ENCODE data around the gene SAMD5.

Gene SAMD5

DNA sequence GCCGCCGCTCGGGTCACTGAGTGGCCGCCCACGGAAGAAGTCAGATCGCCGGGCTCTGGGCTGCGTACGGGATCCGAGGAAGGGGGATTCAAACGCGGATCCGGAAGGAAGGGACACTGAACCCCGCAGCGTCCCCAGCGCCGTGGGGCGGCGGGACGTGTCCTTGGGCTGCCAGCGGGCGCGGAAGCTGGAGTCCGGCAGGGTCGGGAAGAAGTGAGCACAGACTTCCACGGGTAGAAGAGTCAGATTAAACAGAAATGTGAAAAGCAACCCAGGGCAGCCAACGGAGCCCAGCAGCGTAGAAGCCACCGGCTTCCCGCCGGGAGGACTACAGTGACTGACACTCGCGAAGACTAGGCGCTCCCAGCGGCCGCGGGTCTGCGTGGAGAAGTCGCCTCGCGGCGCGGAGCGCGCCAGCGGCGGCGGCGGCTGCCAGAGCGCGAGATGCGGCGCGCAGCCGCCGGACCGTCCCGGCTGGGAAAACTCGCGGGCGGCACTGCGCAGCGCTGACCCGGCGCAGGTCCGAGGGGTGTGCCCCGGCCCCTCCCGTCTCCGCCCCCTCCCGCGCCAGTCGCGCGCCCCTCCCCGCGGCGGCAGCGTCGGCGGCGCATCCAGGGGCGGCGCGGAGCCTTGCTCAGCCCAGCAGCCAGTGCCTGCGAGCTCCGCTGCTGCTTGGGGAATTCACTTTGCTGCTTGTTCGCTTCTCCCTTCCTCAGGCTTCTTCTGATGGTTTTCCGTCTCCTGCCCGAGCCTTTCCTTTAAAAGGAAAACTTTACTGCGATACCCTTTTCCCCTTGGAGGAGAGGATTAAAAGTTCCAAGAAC lies at the start of gene SAMD5:
SAMD5 (plus strand) TSS at position 649 of the 824 bp plus-strand sequence. CDS start 239 bp downstream, outside the sequence.
- DNase-seq: peak in 12 of 56 donors; percentile 9 to 37 (median 27)

DNA sequence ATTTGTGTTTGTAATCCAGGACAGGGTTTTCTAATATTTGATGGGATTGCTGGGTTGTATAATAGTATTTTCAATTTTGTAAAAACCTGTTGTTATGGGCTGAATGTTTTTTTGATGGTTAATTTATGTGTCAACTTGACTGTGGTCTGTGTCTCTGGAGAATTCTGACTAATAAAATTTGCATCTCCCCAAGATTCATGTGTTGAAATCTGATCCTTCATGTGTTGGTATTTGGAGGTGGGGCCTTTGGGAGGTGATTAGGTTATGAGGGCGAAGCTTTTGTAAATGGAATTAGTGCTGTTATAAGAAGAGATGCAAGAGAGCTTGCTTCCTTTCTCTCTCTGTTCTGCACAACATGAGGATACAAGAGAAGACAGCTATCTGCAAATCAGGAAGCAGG lies 48.7 kb upstream of the SAMD5 start:
- DNase-seq: no peak

DNA sequence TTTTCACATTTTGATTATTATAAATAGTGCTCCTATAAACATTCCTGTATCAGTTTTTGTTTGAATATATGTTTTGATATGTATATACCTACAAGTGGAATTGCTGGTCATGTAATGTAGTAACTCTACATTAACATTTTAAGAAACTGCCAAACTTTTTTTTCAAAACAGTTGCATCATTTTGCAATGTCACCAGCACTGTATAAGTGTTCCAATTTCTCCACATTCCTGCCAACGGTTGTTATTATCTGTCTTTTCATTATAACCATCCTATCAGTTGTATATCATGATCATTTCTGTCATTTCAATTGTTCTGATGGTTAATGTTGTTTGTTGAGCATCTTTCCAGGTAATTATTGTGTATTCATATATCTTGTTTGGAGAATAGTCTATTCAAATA lies 44.8 kb upstream of the SAMD5 start:
- no peak for DNase-seq

DNA sequence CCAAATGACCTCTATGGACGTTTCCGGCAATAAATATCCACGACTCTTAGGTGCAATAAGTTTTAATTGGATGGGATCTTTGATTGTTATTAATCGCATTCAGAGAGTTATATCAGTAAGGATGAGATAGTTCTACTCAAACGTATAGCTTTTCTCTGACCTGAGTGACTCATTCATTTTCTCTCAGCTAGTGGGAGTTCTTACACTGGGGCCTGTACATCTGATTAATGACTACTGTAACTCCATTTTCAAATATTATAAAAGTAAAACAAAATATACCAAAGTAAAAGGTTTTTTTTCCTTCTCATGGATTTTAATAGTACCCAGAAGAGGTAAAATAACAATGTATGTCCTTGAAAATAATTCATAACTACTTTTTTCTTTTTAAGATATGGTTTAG lies 41.1 kb upstream of the SAMD5 start:
- DNase-seq: no peak

- DNase-seq: no peak
Measured at GRCh38 chr6:147467886-147468285, 40.6 kb upstream of the SAMD5 start.

- DNase-seq: no peak
Measured at GRCh38 chr6:147468634-147469033, 39.9 kb upstream of the SAMD5 start.

- no peak for DNase-seq
Measured at GRCh38 chr6:147479857-147480256, 28.6 kb upstream of the SAMD5 start.

- no peak for DNase-seq
Measured at GRCh38 chr6:147486683-147487082, 21.8 kb upstream of the SAMD5 start.

- DNase-seq: no peak
Measured at GRCh38 chr6:147497472-147497871, 11.0 kb upstream of the SAMD5 start.

DNA sequence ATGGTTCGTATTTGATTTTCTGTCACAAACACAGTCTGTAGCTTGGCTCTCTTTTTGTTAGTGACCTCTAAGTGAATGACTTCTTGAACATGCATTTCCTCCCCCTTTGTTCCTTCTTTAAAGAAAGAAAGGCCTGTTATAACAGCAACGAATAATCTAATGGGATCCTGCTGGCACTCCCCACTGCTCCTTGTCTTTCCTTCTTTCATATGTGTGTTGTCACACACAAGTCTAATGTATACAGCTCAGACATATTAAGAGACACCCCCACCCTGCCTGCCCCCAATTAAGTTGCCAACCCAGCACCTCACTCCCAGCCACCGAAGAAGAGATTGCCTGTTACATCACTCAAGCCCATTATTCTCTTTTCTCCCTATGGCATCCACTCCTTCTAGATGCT lies 4.9 kb upstream of the SAMD5 start:
- DNase-seq: no peak

DNA sequence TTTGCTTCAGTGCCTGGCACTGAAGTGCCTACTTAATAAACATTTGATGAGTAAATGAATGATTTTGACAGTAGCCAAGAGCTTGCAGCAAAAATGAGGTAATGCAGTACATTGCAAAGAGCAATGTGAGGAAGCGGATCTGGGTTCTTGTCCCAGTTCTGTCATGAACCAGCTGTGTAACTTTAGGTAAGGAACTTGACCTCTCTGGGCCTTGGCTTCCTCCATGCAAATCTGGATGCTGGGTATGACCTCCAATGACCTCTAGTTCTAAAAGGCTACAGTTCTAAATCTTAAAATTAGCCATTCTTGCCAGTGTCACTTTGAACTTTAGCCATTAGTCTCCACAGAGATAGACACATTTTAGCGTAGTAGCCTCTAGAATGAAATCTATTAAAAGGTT lies 3.6 kb upstream of the SAMD5 start:
- DNase-seq: no peak

GRCh38 chr6:147506704-147507114 lies 1.8 kb upstream of the SAMD5 start:
- peak in 43 of 56 donors; percentile 2 to 79 (median 35) for DNase-seq

- DNase-seq: peak in 3 of 56 donors; percentile 4 to 19 (median 6)
Measured at GRCh38 chr6:147507162-147508041, 1.1 kb upstream of the SAMD5 start.

GRCh38 chr6:147508866-147509608 lies 547 bp downstream of the SAMD5 start:
- peak in 1 of 56 donors; percentile 13 for DNase-seq

GRCh38 chr6:147509891-147510290 lies 1.4 kb downstream of the SAMD5 start:
- DNase-seq: no peak

GRCh38 chr6:147510929-147511590 lies 2.6 kb downstream of the SAMD5 start:
- DNase-seq: no peak

DNA sequence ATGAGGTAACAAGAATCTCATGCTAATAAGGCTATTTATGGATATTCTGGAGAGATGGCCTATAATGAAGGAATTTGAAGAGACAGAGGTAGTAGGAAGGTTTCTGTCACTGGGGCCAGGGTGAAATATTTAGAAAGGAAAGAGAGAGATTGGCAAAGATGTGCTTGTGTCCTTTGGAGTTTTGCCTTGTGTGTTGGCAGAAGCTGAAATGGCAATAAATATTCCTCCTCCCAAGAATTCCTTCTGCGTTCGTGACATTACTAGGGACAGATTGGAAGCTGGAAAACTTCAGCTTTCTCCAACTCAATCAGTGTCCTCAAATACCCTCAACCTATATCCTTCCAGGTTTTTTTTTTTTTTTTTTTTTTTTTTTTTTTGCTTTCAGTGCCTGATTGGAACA lies 6.3 kb downstream of the SAMD5 start:
- no peak for DNase-seq

DNA sequence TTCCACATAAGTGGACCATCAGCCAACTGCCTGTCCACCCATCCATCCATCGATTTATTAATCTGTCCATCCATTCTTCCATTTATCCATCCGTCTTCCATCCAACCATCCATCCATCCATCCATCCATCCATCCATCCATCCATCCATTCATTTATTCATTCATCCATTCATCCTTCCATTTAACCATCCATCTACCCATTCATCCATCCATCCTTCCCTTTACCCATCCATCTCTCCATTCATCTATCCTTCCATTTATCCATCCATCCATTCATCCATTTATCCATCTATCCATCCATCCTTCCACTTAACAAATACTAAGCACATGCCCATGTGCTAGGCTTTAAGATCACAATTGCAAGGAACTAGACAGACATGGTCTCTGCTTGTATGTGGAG lies 6.8 kb downstream of the SAMD5 start:
- DNase-seq: no peak

GRCh38 chr6:147522597-147522996 lies 14.1 kb downstream of the SAMD5 start:
- DNase-seq: no peak

- no peak for DNase-seq
Measured at GRCh38 chr6:147525519-147526209, 17.2 kb downstream of the SAMD5 start.
